ENCODE measurements around the gene BMP5.
A peak's percentile ranks its signal among the peaks of the same experiment; 100 is the strongest.
"Not testable (repeated sequence)": the region's sequence is repeated elsewhere in the genome, so short reads cannot be mapped to it uniquely, and the experiment has no call there.

Gene BMP5

GRCh38 chr6:55875400-55875799, at the start of gene BMP5:
Gene BMP5 (minus strand): TSS chr6:55875590. CDS start chr6:55874865, 725 bp downstream.
- DNase-seq: peak; percentile 30

DNA sequence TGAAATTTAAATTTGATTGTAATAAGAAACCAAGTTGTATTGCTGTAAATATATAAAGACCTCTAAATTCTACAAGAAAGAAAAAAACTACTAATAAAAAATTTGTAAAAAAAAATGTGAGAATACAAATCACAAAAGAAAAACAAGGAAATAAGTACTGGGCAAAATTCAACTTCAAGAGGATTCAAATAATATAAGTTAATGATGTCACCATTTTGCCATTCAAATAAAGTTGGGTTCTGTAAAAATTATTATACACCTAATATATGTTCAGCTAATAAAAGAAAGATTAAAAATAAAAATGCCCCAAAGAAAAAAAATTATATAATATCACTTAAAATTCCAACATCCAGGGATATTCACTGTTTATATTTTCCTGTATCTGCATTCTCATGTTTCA, 47.0 kb upstream of the BMP5 start:
- no peak for DNase-seq

GRCh38 chr6:55919716-55920308, 44.4 kb upstream of the BMP5 start:
- DNase-seq: no peak

DNA sequence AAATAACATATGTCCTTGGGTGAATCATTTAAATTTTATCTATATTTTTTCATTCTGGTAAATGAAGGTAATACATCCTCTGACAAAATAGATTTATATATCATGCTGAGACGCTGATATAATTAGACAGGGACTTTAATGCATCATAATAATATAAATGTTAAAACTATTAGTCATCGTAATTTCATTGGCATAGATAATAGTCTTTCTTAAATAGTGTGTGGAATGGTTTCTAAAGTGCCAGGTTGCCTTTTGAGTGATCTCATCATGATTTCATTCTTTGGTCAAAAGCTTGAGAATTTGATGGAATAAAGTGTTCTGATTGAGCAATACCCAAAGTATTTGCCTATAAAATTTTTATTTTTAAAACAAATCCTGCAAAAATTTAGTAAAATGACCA, 43.2 kb upstream of the BMP5 start:
- DNase-seq: no peak

DNA sequence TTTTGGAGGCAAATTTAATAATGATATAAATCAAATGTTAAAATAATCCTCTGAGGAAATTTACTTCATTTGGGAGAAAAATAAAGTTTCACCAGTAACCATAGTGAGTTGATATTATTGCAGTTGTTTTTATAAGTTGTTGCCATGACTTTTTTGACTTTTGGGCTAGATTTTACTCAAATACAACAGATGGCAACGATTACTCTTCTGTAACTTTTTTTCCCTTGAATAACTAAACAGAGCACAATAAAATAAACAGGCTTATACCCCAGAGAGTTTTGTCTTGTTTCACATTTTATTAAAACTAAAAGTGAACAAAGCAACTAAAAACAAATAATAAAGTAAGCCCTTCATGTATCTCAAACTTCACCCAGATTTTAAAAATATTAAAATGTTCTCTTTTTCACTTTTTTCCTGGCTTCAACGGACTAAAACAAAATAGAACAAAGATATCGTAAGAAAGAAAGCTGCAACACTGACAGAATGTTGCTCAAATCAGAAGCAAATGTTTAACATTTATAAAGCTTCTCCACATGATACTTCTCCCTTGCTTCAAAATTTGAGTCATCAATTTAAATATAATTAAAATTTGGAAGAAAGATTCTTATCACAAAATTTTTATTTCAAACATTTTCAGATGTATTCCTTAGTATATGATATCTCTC, 42.5 kb upstream of the BMP5 start:
- no peak for DNase-seq

GRCh38 chr6:55916188-55916587, 40.8 kb upstream of the BMP5 start:
- DNase-seq: no peak

DNA sequence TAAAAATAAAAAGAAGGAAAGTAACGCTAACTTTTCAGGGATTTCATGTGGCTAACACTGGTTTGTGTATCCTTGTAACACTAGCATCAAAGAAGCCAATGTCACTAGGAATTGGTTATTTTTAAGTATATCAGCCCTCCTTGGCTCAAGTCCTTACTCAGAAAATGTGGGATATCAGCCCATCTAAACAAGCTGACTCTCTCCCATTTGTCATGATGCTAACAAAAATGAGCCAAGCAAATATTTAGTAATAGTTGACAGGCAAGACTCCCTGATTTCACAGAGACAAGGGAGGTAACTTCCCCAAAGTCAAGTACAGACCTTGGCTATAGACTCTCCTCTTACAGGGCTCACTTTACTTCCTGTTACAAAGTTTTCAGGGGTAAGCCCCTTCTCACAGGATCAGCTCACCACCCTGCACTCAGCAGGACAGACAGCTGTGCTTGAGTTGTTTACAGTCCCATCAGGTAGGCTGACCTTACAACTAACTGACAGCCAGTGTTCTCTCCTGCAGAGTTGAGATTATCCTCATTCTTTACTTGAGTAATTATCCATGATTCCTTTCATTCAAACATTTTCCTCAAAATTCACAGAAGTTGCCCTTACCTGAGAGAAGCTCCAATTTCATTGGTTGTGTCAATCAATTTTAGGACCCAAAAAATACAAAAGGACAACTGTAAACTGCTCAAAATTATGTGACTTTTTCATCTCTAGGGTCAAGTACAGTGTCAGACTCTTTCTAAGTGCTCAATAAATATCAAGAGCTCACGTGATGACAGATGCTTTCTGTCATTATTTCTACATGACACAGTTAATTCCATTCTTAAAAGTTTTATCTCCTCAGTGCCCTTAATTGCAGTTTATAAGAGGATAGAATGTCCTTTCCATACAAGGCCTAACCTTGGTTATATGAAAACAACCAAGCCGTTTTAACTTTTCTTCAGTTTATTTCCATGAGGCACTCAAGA, 38.1 kb upstream of the BMP5 start:
- DNase-seq: no peak

DNA sequence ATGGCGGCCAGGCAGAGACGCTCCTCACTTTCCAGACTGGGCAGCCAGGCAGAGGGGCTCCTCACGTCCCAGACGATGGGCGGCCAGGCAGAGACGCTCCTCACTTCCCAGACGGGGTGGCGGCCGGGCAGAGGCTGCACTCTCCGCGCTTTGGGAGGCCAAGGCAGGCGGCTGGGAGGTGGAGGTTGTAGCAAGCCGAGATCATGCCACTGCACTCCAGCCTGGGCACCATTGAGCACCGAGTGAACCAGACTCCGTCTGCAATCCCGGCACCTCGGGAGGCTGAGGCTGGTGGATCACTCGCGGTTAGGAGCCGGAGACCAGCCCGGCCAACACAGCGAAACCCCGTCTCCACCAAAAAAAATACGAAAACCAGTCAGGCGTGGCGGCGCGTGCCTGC, 35.1 kb upstream of the BMP5 start:
- DNase-seq: not testable (repeated sequence)

DNA sequence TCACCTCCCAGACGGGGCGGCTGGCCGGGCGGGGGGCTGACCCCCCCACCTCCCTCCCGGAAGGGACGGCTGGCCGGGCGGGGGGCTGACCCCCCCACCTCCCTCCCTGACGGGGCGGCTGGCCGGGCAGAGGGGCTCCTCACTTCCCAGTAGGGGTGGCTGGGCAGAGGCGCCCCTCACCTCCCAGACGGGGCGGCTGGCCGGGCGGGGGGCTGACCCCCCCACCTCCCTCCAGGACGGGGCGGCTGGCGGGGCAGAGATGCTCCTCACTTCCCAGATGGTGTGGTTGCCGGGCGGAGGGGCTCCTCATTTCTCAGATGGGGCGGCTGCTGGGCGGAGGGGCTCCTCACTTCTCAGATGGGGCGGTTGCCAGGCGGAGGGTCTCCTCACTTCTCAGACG, 34.5 kb upstream of the BMP5 start:
- DNase-seq: not testable (repeated sequence)

- DNase-seq: no peak
Measured at GRCh38 chr6:55902796-55903195, 27.4 kb upstream of the BMP5 start.

DNA sequence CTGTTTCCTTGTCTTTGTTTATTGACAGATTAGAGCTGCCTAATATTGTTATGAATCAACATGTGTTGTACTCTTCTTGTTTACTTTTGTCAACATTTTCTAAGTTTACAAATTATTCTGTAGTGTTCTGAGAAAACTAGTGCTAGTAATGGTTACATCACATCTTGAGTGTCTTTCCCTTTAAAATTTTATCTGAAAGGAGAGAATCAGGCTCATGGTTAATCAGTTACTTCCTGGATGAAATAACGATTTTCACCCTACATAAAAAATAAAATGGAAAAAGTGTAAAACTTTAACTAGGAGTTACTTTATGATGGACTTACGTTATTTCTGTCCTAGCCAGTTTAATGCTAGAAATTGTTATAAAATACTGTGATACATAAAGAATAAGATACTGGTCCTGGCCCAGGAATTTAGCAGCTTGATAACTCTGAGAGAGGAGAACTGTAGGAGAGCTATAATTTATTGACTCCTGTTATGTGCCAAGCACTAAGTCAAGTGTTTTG, 26.4 kb upstream of the BMP5 start:
- DNase-seq: no peak

DNA sequence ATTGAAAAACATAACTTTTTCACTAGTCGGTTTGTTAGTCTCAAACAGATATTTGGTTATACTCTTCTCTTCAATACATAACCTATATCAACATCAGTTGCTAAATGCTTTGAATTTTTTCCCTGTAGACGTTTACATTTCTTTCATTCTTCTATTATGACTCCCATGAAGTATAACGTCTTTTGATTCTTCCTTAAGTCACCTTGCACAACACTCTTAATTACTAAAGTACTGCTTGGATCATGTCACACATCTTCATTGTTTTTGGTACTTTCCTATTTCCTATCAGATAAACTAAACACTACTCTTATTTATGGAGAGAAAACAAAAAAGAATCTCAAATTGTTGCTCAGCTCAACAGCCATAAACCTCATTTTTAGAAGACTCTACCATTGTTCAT, 23.0 kb upstream of the BMP5 start:
- no peak for DNase-seq

DNA sequence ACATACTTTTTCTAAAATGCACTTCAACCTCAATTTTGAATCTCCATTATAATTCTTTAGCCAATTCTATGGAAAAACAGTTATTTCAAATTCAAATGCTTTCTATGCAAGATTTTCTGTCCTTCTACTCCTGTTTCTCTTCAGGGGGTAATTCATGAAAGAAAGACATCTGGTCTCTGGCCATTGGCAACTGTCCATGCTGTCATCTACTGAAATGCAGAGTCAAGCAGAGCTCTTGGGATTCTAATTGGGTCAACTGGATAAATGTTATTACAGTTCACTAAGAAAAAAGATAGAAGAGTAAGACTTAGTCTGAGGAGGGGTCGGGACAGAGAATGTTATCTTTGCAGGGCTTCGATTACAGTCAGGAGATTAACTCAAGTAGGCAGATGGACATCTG, 22.0 kb upstream of the BMP5 start:
- DNase-seq: no peak

DNA sequence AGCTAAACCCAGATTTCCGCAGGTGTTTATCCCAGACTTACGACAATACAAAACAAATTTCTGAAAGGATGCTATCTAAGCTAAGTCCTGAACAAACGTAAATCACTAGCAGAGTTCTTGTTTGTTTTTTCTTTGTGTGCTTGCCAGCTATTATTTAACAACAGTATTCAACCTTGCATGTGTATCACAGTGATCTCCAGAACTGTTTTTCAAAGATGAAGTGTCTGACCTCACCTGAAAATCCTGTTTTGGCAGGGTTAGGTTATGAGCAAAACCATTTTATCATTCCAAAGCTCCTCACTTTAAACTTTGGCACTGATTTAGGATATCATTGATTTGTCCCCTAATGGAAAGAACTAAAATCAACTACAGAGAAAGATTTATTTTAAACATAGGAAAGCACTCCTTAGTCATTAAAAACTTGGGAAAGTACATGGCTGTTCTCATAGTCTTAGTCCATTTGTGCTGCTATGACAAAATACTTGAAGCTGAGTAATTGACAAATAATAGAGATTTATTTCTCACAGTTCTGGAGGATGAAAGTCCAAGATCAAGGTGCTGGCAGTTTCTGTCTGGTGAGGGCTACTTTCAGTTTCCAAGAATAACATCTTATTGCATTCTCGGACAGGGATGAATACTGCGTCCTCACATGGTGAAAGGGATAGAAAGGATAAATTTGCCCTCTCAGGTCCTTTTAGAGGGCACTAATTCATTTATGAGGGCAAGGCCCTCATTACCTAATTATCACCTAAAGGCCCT, 20.8 kb upstream of the BMP5 start:
- DNase-seq: no peak

DNA sequence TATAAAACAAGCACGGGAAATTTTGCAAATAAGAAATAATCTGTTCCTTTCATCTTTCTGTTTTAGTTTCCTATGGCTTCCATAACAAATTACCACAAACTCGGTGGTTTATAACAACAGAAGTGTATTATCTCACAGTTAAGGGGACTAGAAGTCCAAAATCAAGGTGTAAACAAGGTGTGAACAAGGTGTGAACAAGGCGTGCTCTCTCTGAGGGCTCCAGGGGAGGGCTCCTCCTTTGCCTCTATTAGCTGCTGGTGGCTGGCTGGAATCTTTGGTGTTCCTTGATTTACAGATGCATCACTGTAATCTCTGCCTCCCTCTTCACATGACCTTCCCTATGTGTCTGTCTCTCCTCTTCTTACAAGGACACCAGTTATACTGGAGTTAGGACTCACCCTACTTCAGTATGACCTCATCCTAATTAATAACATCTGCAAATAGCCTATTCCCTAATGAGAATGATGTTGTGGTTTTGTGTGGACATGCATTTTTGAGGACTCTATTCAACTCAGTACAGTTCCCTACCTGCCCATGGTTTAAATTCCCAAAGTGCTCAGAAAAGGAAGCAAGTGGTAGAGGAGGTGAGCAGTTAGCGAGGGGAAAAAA, 17.5 kb upstream of the BMP5 start:
- no peak for DNase-seq

DNA sequence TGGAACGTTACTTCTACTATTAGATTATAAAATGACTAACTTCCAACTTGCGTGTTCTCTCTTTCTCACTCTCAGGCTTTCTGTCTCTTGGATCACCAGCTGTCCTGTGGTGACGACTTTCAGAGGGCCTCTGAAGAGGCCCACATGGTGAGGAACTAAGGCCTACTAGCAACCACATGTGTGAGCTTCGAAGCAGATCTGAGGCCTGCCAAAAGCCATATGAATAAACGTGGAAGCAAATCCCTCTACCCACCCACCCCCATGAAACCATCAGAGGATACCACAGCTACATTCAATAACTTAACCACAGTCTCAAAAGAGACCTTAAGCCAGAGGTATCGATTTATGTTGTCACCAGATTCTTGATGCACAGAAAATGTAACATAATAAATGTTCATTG, 13.5 kb upstream of the BMP5 start:
- no peak for DNase-seq

GRCh38 chr6:55886185-55886836, 10.9 kb upstream of the BMP5 start:
- DNase-seq: peak; percentile 40

DNA sequence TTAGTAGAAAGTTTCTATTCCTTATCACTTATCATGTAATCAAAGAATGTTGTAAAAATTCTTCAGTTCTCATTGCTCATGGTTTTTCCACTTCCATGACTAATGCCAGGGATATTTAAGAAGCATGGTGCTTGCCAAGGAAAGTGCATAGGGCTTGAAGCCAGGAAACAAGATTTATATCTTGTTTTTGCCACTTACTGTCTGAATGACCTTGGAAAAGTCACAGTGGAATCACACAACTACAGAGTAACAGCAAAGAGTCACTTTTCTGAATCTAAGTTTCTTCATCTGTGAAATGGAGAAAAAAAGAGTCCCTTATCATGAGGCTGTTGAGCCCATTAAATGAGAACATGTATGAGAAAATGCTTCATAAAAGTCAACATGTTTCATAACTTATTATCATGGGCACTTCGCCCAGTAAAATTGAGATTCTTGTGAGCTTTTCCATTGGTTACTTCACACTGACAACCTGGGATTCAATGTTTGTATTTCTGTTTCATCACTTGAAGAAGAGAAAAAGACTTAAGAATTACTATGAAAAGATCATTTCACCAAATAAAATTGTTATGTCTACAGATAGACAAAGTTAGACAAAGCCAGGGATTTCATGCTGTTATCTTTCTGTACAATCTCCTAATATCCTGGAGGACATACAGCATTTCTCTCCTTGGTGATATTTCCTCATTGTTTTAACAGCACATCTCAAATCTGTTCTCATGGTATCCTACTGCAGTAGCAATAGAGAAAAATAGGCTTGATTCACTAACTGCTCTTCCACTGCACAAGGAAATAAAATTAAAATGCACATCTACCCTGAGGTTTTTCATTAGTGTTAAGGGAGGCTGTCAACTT, 7.6 kb upstream of the BMP5 start:
- no peak for DNase-seq

DNA sequence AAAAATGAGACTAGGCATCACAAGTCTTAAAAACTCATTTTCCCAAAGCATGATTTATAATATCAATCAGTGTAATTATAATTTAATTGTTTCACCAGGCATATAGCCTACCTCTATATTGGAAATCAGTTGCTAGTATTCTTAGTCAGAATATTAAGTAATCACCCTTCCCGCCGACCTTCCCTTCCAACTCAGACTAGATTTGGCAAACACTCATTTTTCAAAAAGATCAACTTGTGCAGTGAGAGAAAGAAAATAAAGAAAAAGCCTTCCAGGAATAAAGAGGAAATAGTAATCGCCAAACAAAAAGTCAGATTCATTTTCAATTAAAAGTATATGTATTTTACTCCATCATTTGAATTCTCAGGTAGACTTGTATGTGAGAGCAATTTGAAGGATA, 1.9 kb upstream of the BMP5 start:
- no peak for DNase-seq

DNA sequence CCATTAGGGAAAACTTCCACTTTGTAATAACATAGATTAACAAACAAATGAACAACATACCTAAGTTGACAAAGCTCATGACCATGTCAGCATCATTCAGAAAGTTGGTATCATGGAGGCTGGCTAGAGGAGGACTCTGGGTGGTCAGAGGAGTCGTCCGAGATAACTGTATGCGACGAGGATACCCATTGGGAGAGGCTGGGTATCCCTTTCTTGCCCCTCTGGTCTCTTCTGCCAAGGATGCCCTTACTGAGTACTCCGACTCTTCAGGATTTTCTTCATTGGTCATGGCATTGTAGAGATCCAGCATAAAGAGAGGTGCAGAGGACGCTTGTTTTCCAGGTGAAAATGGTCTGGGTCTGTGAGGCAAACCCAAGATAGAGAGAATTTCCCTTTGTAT, 1.1 kb downstream of the BMP5 start:
- no peak for DNase-seq

DNA sequence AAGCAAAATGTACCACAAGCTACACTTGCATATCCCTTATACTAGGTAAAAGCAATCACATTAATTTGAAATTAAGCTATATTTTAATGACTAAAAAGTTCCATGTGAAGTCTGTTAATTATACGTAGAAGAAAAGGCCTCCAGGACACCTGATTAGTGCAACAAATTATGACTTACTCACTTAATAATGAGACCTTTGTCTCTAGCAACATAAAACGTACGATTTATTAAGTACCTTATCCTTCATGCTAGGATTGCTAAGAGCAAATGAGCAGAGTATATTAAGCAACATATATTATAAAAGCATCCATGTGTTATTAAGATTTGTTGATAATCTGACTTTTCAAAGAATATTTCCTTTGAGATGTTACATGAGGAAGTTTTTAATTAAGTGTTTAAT, 2.5 kb downstream of the BMP5 start:
- DNase-seq: no peak
